GOT3 (cell line): Measurements from ENCODE around the gene GMPR.
"Not testable (repeated sequence)": the region's sequence is repeated elsewhere in the genome, so short reads cannot be mapped to it uniquely, and the experiment has no call there.

ENCODE experiments used
- DNase-seq: peaks from one replicate; lab custom pipeline; 2025; ENCODE audit warnings: mixed read lengths; lab: John Stamatoyannopoulos, UW

The GMPR gene

DNA sequence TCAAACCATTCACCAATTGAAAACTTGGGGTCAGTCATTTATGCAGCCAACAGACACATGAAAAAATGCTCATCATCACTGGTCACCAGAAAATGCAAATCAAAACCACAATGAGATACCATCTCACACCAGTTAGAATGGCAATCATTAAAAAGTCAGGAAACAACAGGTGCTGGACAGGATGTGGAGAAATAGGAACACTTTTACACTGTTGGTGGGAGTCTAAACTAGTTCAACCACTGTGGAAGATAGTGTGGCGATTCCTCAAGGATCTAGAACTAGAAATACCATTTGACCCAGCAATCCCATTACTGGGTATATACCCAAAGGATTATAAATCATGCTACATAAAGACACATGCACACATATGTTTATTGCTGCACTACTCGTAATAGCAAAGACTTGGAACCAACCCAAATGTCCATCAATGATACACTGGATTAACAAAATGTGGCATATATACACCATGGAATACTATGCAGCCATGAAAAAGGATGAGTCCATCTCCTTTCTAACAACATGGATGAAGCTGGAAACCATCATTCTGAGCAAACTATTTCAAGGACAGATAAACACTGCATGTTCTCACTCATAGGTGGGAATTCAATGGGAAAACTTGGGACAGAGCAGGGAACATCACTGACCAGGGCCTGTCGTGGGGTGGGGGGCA lies 13.2 kb upstream of the GMPR start:
- not testable (repeated sequence) for DNase-seq

DNA sequence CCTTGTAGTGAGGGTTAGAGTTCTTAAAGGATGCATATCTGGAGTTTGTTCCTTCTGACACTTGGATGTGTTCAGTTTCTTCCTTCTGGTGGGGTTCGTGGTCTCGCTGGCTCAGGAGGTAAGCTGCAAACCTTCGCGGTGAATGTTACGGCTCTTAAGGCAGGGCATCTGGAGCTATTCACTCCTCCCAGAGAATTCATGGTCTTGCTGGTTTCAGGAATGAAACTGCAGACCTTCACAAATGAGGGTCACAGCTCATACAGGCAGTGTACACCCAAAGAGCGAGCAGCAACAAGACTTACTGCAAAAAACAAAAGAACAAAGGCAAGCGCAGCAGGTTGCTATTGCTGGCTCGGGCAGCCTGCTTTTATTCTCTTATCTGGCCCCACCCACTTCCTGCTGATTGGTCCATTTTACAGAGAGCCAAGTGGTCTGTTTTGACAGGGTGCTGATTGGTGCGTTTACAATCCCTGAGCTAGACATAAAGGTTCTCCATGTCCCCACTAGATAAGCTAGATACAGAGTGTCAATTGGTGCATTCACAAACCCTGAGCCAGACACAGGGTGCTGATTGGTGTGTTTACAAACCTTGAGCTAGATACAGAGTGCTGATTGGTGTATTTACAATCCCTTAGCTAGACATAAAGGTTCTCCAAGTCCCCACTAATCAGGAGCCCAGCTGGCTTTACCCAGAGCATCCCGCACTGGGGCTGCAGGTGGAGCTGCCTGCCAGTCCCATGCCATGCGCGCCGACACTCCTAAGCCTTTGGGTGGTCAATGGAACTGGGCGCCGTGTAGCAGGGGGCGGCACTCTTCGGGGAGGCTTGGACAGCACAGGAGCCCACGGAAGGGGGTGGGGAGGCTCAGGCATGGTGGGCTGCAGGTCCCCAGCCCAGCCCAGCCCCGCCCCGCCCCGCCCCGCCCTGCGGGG lies 12.0 kb upstream of the GMPR start:
- DNase-seq: not testable (repeated sequence)

DNA sequence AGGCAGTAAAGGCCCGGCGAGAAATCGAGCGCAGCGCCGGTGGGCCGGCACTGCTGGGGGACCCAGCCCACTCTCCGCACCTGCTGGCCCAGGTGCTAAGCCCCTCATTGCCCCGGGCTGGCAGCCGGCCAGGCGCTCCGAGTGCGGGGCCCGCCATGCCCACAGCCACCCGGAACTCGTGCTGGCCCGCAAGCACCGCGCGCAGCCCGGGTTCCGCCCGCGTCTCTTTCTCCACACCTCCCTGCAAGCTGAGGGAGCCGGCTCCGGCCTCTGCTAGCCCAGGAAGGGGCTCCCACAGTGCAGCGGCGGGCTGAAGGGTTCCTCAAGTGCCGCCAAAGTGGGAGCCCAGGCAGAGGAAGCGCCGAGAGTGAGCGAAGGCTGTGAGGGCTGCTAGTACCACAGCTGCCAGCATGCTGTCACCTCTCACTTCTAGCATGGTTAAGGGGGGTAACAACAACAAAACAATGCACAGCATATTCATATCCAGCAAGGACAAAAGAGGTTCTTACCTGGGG lies 11.3 kb upstream of the GMPR start:
- no peak for DNase-seq

DNA sequence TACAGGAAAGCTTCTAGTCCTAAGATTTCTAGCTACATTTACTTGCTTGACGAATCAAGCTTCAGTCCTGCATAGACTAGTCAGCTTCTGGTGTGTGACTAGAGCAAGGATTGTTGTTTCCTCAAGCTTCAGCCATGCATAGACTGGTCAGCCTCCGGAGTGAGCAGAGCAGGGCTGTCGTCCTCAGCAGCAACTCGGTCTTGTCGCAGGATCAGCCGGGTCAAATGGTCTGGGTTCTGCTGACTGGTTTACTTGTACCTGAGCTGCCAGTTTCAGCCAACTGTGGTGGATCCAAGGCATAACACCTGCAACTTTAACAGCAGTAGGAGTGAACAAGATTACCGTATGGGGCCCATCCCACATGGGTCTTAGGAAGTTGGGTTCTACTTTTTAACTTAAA lies 10.8 kb upstream of the GMPR start:
- no peak for DNase-seq

DNA sequence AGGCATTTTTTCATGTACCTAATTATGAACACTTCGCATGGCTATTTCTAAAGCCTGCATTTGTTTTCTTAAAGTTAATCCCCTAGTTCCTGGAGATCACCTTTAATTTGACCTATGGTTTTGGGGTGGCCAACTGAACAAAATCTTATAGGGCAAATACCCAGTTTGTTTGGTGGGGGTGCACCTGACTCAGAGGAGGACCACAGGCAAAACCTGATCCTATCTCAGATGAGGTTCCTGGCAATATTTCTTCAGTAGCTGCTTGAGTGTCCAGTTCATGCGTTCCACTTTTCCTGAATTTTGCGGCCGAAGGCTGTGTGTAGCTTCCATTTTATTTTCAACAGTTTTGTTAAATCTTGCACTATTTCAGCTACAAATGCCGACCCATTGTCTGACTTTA lies 10.3 kb upstream of the GMPR start:
- no peak for DNase-seq

DNA sequence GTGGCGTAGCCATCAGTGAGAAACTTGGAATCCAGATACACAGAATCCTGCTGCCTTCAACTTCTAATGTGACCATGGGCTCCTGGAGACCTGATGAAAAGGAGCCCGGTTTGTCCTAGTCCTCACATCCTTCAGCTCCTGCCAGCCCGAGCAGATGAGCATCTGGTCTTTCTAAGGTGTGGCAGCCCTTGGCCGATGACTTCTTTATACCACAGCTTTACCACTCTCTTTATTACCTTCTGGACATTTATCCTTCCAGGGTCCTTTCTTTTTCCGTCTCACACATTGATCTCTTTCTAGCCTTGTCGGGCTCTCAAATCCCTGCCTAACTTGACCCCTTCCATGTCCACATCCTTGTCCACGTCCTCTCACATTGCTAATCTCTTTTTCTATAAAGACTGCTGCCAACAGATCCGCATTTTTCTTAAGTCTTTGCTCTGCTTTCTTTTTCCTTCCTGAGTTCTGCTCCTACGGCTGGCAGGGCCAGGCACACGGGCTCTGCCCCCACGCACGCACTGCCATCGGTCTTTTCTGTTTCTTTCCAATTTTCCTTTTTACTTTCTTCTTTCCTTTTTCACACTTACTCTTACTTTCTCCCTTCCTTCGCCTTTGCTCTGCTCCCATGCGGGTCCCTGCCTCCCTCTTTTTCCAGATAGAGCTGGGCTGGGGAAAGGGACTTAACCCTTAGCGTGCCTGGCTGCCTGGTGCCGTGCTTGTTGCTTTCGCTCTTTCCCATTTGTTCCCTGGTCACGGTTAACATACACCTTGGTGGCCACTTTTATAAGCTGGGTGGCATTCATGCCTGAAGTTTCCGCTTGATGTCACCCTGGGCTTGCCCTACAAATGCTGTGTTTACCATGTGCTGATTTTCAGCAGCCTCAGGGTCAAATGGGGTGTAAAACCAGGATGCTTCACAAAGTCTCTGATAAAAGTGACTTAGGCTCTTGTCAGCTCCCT lies 9.4 kb upstream of the GMPR start:
- no peak for DNase-seq

DNA sequence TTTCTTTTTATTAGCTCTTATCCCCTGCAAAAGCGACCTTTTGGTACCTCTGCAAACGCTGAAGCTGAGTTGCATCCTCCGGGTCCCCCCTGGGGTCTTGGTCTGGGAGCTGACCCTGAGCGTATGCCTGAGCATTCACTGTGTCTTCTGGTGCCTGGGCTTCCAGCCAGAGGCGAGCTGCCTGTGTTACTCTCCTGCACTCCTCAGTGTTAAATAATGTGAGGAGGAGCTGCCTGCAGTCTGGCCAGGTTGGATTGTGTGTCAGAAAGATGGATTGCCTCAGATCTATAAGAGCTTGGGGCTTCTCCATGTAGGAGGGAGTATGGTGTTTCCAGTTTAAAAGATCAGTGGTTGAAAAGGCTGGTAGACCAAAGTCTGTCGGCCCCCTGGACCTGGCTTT lies 8.7 kb upstream of the GMPR start:
- no peak for DNase-seq

DNA sequence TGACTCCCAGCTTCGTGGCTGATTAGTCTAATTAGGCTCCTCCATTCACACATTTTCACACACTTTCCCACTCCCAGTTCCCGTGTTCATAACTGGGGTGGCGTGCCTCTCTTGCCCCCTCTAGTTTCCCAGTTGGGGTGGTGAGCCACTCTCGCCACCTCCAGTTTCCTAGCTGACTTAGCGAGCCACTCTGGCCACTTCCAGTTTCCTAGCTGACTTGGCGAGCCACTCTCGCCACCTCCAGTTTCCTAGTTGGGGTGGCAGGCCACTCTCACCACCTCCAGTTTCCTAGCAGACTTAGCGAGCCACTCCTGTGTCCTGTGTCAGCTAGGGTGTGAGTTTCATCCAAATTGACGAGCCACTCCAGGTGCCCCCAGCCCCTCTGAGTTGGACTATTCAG lies 7.4 kb upstream of the GMPR start:
- no peak for DNase-seq

DNA sequence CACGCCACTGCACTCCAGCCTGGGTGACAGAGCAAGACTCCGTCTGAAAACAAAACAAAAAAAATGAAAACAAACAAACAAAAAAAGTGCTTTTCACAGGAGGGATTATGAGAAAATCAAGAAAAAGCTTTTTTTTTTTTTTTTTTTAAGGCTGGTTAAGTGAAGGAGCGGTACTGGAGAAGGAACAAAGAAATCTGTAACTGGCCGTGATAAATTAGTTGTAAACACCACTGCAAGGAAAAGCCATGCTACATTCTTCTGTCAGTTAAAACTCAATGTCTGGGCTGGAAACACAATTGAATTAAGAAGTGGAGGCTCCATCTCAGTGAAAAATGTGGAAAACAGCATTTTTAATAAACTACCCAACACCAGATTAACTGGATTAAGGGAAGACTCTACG lies 6.3 kb upstream of the GMPR start:
- no peak for DNase-seq

DNA sequence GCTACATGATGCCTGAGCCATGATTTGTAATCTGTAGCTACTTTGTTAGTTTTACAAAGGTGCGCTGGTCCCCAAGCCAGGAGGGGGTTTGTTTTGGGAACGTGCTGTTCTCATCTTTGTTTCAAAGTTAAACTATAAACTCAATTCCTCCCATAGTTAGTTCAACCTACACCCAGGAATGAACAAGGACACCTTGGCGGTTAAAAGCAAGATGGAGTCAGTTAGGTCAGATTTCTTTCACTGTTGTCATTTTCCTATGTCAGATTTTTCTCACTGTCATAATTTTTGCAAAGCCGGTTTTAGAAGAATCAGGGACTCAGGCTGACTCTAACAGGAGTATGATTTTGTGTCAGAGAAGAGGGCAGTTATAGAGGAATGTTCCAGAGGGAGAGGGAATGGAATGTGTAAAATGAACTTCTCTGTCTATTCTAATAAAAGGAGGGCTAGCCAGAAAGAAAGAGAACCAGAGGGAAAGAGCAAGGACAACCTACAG lies 2.3 kb upstream of the GMPR start:
- DNase-seq: no peak

DNA sequence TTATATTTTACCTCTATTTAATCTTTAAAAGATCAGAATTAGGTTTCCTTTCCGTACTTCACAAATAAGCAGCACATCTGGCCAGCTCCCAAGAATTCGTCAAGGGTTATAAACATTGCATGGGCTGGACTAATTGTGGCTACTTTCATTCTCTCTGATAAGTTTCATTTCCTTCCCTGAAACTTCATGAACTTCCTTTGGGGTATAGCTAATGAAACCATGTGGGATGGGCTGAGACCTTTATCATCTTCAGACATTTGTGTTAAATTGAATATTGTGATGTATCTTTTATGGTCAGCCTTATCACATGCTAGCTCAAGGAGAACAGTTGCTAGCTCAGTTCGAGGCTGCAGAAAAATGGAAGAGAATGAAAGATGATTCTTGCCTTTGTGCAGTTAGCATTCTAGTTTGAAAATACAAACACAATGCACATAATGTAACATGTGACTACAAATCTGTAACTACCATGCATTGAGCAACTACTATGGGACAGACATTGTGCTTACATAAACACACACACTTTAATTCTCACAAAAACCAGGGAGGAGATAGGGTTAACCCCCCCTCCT lies 1.7 kb upstream of the GMPR start:
- no peak for DNase-seq

DNA sequence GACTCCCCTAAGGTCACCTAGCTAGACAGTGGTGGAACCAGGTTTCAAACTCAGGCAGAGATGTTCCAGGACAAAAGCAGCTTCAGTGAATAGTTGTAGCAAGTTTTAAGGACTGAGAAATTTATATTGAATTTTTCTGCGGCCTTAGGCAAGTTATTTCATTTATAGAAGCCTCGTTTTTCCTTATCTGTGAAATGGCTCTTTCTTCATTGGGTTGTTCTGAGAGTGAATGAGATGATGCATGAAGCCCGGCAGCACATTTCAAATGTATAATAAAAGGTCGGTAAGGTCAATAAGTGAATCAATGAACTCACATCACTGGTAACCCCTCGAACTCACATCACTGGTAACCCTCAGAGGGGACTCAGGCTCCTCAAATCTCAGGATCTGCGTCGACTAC lies 1.1 kb upstream of the GMPR start:
- no peak for DNase-seq

DNA sequence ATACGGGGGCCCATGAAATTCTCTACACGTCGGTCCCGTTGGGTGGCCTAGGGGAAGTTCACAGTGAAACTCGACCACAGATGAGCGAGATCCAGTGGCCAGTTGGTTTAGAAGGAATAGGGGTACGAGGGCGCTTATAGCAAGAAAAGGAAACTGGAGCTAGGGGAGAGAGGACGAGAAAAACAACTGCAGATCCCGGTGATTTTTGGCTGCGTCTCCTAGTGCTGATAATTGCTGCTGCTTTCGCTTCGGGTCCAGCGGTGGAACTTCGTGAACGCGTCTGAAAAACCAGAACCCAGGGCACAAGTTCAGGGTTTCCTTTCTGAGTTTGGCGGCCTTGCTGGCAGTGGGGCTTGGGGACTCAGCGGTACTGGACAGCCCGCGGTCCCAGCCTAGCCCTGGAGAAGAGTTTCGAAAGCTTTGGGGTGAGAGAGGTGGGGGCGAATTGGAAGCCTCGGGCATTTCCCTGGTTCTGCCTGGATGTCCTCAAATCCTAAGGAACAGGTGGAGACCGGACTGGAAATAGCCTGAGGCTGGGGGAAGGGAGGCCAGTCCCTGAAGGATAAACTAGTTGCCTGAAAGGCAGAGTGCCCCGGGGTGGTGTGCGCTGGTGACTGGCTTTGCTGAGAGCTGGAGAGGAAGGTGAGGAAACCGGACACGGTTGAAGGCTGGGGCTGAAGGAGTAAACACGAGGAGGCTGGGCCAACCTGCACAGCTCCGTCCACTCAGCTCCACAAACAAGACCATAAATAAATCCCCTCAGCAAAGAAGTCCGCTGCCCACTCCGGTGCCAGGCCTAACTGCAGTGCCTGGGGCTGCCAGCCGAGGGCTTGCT lies 793 bp downstream of the GMPR start:
- DNase-seq: no peak

DNA sequence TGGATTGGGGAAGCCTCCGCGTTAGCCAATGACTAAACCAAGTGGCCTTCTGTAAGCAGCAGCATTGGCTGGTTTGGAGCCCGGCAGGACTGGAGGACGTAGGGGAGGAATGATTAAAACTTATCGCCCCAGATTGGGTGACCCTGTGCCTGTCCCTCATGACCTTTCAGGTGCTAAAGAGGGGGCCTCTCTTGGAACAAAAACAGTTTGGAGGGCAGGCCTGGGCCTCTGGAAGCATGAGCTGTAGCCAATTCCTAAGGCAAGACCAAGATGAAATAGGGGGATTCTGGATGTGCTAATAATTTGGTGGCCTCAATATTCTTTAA lies 1.4 kb downstream of the GMPR start:
- DNase-seq: no peak

DNA sequence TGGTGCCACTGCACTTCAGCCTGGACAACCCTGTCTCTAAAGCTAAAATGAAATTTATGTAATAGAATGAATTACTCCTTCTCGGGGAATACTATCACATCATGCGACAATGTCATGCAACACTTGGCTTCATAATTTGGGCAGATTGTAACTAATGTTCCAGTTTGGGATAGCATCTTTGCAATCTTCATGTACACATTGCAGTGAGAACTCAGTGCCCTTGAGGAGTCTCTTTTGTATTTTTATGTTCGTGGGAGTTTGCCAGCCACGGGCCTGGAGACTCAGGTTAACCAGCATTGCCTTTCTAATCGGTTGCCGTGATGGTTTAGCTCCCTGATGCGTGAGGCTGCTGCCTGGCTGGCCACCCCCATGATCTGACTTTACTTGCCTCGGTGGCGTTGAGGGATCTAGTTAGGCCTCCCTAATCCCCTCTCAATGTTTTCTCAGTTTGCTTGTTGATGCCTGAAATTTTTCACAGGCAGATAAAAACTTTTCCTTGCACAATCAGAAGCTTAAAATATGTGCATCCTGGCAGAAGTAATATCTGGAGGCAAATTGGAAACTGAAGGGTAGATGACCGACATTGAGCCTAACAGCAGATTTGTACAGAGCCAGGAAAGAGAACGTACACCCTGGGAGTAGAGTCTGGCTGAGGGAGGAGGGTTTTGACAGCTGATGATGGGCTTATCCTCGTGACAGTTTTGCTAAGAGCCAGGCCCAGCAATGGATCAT lies 2.4 kb downstream of the GMPR start:
- no peak for DNase-seq

DNA sequence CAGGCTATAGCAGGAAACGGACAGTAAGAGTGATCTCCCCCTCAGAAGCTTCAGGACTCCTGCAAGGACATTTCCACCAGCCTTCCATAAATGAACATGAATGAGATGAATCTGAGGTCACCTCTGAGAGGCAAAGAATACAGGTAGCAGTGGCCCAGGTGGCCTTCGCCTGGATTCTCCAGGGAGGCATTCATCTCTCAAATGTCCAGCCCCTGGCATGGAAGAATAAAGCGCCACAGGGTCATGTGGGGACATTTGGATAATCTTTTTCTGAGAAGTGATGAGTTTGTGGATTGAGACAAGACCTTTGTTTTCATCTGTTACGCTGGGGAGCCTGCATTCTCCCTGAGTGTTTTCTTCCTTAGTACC lies 2.9 kb downstream of the GMPR start:
- no peak for DNase-seq

DNA sequence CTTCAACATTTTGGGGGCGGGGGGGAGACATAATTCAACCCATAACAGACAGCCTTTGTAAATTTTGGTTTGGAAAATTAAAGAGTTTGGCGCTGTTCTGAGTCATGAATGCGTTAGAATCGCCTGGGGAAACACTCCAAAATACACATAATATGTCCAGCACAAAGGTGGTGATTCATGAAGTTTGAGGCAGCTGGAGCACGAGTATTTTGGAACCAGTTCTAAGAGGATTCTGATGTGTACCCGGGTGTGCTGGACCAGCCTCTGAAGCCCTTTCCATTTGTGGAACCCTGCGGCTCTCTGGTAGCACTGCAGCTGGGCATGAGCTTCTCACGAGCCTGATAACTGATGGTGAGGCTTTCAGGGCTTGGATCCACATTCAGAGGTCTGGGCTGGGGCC lies 4.7 kb downstream of the GMPR start:
- no peak for DNase-seq

DNA sequence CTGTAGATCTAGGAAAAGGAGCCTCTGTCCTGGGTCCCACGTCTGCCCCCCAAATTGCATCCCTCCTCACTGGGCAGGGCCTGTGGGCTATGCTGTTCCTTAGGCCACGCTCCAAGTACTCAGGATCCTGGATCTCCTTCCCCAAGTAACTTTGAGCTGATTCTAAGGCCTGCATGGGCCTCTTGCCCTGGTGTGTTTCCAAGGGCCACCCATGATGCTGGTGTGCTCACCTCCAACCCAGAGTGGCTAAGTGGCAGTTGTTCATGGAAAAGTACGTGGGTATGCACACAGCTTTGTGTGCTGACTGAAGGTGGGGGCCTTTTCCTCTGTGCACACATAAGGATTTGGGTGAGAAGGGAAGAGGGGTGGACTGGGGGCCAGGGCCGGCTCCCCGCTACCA lies 5.3 kb downstream of the GMPR start:
- DNase-seq: no peak

DNA sequence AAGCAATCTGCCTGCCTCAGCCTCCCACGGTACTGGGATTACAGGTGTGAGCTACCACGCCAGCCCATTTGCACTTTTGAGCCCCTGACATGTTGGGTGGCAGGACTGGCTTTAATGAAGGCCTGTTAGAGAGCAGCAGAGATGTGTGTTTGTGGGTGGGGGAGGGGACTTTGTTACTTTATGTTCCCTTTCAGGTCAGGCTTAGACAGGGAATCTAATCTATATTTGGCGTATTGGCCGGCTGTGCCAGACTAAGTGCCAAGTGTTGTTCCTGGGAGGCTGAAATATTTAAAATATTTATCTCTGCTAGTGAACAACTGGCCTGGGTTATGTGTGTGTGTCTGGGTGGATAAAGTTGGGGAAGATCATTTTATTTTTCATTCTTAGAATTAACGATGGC lies 6.1 kb downstream of the GMPR start:
- no peak for DNase-seq

DNA sequence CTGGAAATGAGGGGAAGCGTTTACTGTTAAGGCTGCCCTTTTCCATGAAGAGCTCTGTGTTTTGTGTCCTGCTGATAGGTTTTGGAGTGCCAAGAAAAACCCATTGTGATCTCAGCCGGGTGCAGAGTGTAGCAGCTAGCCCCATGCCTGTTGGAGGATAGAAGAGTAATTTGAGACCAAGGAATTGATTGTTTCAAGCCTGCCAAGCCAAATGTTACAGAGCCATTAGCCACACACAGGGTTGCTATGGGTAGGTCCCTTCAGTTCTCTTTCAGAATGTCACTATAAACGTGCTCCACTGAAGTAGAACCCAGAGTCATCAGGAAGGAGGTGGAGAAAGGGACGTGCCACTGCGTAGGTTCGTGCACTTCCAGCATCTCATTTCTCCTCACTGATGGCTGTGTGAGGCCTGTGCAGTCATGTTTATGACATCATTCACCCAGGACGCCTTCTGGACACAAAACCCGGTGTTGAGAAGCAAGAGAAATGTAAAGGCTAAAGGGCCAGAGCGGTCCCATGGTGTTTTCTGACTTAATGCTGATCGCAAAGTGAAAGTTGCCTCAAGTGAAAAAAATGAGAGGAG lies 6.6 kb downstream of the GMPR start:
- no peak for DNase-seq
